Stimulated activated effector memory CD8-positive, alpha-beta T cell treated with anti-CD3 and anti-CD28 coated beads, Interleukin-12 subunit alpha, Interleukin-12 subunit beta, amount 100 ng/mL, for 72 hours (primary cell): ENCODE measurements around the gene CALCB.
"Not testable (repeated sequence)": the region's sequence is repeated elsewhere in the genome, so short reads cannot be mapped to it uniquely, and the experiment has no call there.

Source experiments
- ATAC-seq: fragments of 150-1000 bp; cut with Tn5 transposase; 2 replicates; pipeline ENCODE4 v1.10.0; 2021
- DNase-seq, 2 donors: peaks; one replicate each; pipeline ENCODE4 v3.0.0; 2021 to 2022; ENCODE audit warnings: low spot score in 2 of 2
- H3K27ac Mint-ChIP-seq: one replicate; pipeline ENCODE4 v1.8.0; 2022; ENCODE audit warnings: mild to moderate bottlenecking, mixed read lengths
- H3K36me3 Mint-ChIP-seq: one replicate; pipeline ENCODE4 v1.8.0; 2022; ENCODE audit warnings: mild to moderate bottlenecking, mixed read lengths
- H3K4me1 Mint-ChIP-seq: one replicate; pipeline ENCODE4 v1.8.0; 2022; ENCODE audit warnings: mixed read lengths
- H3K4me3 Mint-ChIP-seq: one replicate; pipeline ENCODE4 v1.8.0; 2022; ENCODE audit warnings: mild to moderate bottlenecking, mixed read lengths
- H3K9me3 Mint-ChIP-seq: one replicate; pipeline ENCODE4 v1.8.0; 2022; ENCODE audit warnings: mixed read lengths

Gene CALCB

GRCh38 chr11:15059132-15059915 lies 14.1 kb upstream of the CALCB start:
- Mint-ChIP-seq H3K36me3 (no peaks in the 10 kb centered on the region), H3K4me3 (no peak overlapping the region), H3K9me3 (no peaks in the 10 kb centered on the region), H3K27ac (no peak overlapping the region), H3K4me1 (no peaks in the 10 kb centered on the region)
- DNase-seq: peak in 1 of 2 donors; percentile 15
- no peak for ATAC-seq

- no peaks in the 10 kb centered on the region for H3K36me3 Mint-ChIP-seq
- DNase-seq: no peak
- no peaks in the 10 kb centered on the region for H3K4me1 Mint-ChIP-seq
- no peaks in the 10 kb centered on the region for H3K9me3 Mint-ChIP-seq
- ATAC-seq: no peak
- H3K27ac Mint-ChIP-seq: no peak overlapping the region
- no peak overlapping the region for H3K4me3 Mint-ChIP-seq
Measured at GRCh38 chr11:15062599-15062998, 10.8 kb upstream of the CALCB start.

- not testable (repeated sequence) for H3K27ac Mint-ChIP-seq, DNase-seq, H3K9me3 Mint-ChIP-seq, ATAC-seq, H3K36me3 Mint-ChIP-seq, H3K4me3 Mint-ChIP-seq
- H3K4me1 Mint-ChIP-seq: peaks cover 17% of the 10 kb centered on the region
Measured at GRCh38 chr11:15069751-15070150, 3.6 kb upstream of the CALCB start.

- Mint-ChIP-seq H3K4me1 (peaks cover 20% of the 10 kb centered on the region), H3K4me3 (no peak overlapping the region), H3K36me3 (no peaks in the 10 kb centered on the region), H3K9me3 (peaks cover 5% of the 10 kb centered on the region), H3K27ac (no peak overlapping the region)
- ATAC-seq (no peak), DNase-seq (no peak)
Measured at GRCh38 chr11:15071556-15072255, 1.7 kb upstream of the CALCB start.

- H3K9me3 Mint-ChIP-seq: peaks cover 5% of the 10 kb centered on the region
- ATAC-seq (no peak), DNase-seq (no peak)
- H3K4me3 Mint-ChIP-seq: peak overlapping the region; percentile 76
- no peak overlapping the region for H3K27ac Mint-ChIP-seq
- H3K4me1 Mint-ChIP-seq: peaks cover 20% of the 10 kb centered on the region
- no peaks in the 10 kb centered on the region for H3K36me3 Mint-ChIP-seq
Measured at GRCh38 chr11:15072551-15073143, 746 bp upstream of the CALCB start.

GRCh38 chr11:15074206-15075161 lies 1.1 kb downstream of the CALCB start:
- Mint-ChIP-seq H3K4me1 (peaks cover 20% of the 10 kb centered on the region), H3K4me3 (peak overlapping the region; percentile 76), H3K9me3 (no peaks in the 10 kb centered on the region), H3K36me3 (no peaks in the 10 kb centered on the region), H3K27ac (no peak overlapping the region)
- ATAC-seq: peak; percentile 90
- peak; percentile 86 to 95 for DNase-seq

- no peaks in the 10 kb centered on the region for H3K36me3 Mint-ChIP-seq
- no peaks in the 10 kb centered on the region for H3K9me3 Mint-ChIP-seq
- peak overlapping the region; percentile 76 for H3K4me3 Mint-ChIP-seq
- DNase-seq (no peak), ATAC-seq (no peak)
- H3K27ac Mint-ChIP-seq: no peak overlapping the region
- peaks cover 20% of the 10 kb centered on the region for H3K4me1 Mint-ChIP-seq
Measured at GRCh38 chr11:15075162-15075526, 1.8 kb downstream of the CALCB start.

- no peak for DNase-seq
- Mint-ChIP-seq H3K4me3 (no peak overlapping the region), H3K27ac (no peak overlapping the region), H3K4me1 (no peaks in the 10 kb centered on the region), H3K36me3 (no peaks in the 10 kb centered on the region), H3K9me3 (no peaks in the 10 kb centered on the region)
- ATAC-seq: peak; percentile 32
Measured at GRCh38 chr11:15091175-15091574, 17.8 kb downstream of the CALCB start.

GRCh38 chr11:15091625-15092024 lies 18.2 kb downstream of the CALCB start:
- Mint-ChIP-seq H3K36me3 (no peaks in the 10 kb centered on the region), H3K4me3 (no peak overlapping the region), H3K4me1 (no peaks in the 10 kb centered on the region), H3K9me3 (no peaks in the 10 kb centered on the region), H3K27ac (no peak overlapping the region)
- ATAC-seq: no peak
- DNase-seq: no peak

GRCh38 chr11:15093432-15093831 lies 20.0 kb downstream of the CALCB start:
- Mint-ChIP-seq H3K27ac (no peak overlapping the region), H3K4me3 (no peak overlapping the region), H3K4me1 (no peaks in the 10 kb centered on the region), H3K36me3 (no peaks in the 10 kb centered on the region), H3K9me3 (no peaks in the 10 kb centered on the region)
- DNase-seq (no peak), ATAC-seq (peak; percentile 24)

GRCh38 chr11:15095736-15096228 lies 22.4 kb downstream of the CALCB start:
- H3K27ac Mint-ChIP-seq: no peak overlapping the region
- DNase-seq (no peak), ATAC-seq (no peak)
- H3K9me3 Mint-ChIP-seq: no peaks in the 10 kb centered on the region
- no peaks in the 10 kb centered on the region for H3K4me1 Mint-ChIP-seq
- H3K36me3 Mint-ChIP-seq: no peaks in the 10 kb centered on the region
- no peak overlapping the region for H3K4me3 Mint-ChIP-seq

- H3K27ac Mint-ChIP-seq: no peak overlapping the region
- H3K9me3 Mint-ChIP-seq: no peaks in the 10 kb centered on the region
- no peaks in the 10 kb centered on the region for H3K36me3 Mint-ChIP-seq
- no peak for DNase-seq
- no peak for ATAC-seq
- H3K4me3 Mint-ChIP-seq: no peak overlapping the region
- no peaks in the 10 kb centered on the region for H3K4me1 Mint-ChIP-seq
Measured at GRCh38 chr11:15097411-15097810, 24.0 kb downstream of the CALCB start.

GRCh38 chr11:15099267-15099666 lies 25.9 kb downstream of the CALCB start:
- DNase-seq (no peak), ATAC-seq (no peak)
- Mint-ChIP-seq H3K4me1 (no peaks in the 10 kb centered on the region), H3K27ac (no peak overlapping the region), H3K4me3 (no peak overlapping the region), H3K36me3 (no peaks in the 10 kb centered on the region), H3K9me3 (no peaks in the 10 kb centered on the region)

GRCh38 chr11:15101072-15101709 lies 27.8 kb downstream of the CALCB start:
- DNase-seq (peak; percentile 39 to 72), ATAC-seq (peak; percentile 69)
- H3K4me1 Mint-ChIP-seq: no peaks in the 10 kb centered on the region
- no peak overlapping the region for H3K27ac Mint-ChIP-seq
- H3K36me3 Mint-ChIP-seq: no peaks in the 10 kb centered on the region
- no peak overlapping the region for H3K4me3 Mint-ChIP-seq
- H3K9me3 Mint-ChIP-seq: no peaks in the 10 kb centered on the region
